ENCODE data around the gene HDAC3.

The HDAC3 gene

GRCh38 chr5:141618030-141618803, 18.4 kb downstream of the HDAC3 start:
- no peak for TF ChIP-seq CTCF (conservative IDR thresholded peaks at IDR 0.05)
- H3K27ac ChIP-seq: peak overlapping the region; percentile 95

- H3K27ac ChIP-seq: peak overlapping the region; percentile 95
- no peak for TF ChIP-seq CTCF (conservative IDR thresholded peaks at IDR 0.05)
These were observed 19.0 kb downstream of the HDAC3 start for GRCh38 chr5:141617682-141618029.

- TF ChIP-seq CTCF (conservative IDR thresholded peaks at IDR 0.05): no peak
These were observed 19.5 kb downstream of the HDAC3 start for GRCh38 chr5:141617128-141617527.

GRCh38 chr5:141615991-141616720, 20.5 kb downstream of the HDAC3 start:
- TF ChIP-seq CTCF (conservative IDR thresholded peaks at IDR 0.05): no peak
- H3K27ac ChIP-seq: peak overlapping the region; percentile 95

More at GRCh38 chr5:141617128-141617527, 19.5 kb downstream of the HDAC3 start:
- peak overlapping the region; percentile 95 for H3K27ac ChIP-seq

- peak overlapping the region; percentile 95 for H3K27ac ChIP-seq
These were observed 23.3 kb downstream of the HDAC3 start for GRCh38 chr5:141613344-141613743.

GRCh38 chr5:141611289-141611688, 25.4 kb downstream of the HDAC3 start:
- no peak overlapping the region for H3K27ac ChIP-seq
- no peak for TF ChIP-seq CTCF (conservative IDR thresholded peaks at IDR 0.05)

More at GRCh38 chr5:141613344-141613743, 23.3 kb downstream of the HDAC3 start:
- TF ChIP-seq CTCF (conservative IDR thresholded peaks at IDR 0.05): no peak

- peak overlapping the region; percentile 65 for H3K27ac ChIP-seq
These were observed 26.7 kb downstream of the HDAC3 start for GRCh38 chr5:141609921-141610320.

- H3K27ac ChIP-seq: peak overlapping the region; percentile 65
These were observed 27.6 kb downstream of the HDAC3 start for GRCh38 chr5:141609044-141609443.

More at GRCh38 chr5:141609044-141609443, 27.6 kb downstream of the HDAC3 start:
- no peak for TF ChIP-seq CTCF (conservative IDR thresholded peaks at IDR 0.05)

Measured in VCaP (cell line).